Muscle of back (tissue), 11 donors: ENCODE data around the gene DSCAM. TPM values are rescaled to one million over a fixed set of nuclear protein-coding genes. Genes with fewer than 3 reads are reported as not detected.
"Not testable (repeated sequence)": the region's sequence is repeated elsewhere in the genome, so short reads cannot be mapped to it uniquely, and the experiment has no call there.

Experiments used
- DNase-seq, 3 donors: peaks; one replicate each; pipeline versions ENCODE4 v3.0.0 to v3.0.0-alpha.2; 2013
- polyA plus RNA-seq, 10 donors: library from polyadenylated mRNA; unstranded; fragments of 120-200 nt; gene quantifications; one replicate each; pipeline ENCODE4 v1.2.1, GENCODE V29; 2013; ENCODE audit not compliant: insufficient read length in 10 of 10

The DSCAM gene
- polyA plus RNA-seq, 10 donors, result 0.57 to 3.1 (median 1.7) TPM

DNA sequence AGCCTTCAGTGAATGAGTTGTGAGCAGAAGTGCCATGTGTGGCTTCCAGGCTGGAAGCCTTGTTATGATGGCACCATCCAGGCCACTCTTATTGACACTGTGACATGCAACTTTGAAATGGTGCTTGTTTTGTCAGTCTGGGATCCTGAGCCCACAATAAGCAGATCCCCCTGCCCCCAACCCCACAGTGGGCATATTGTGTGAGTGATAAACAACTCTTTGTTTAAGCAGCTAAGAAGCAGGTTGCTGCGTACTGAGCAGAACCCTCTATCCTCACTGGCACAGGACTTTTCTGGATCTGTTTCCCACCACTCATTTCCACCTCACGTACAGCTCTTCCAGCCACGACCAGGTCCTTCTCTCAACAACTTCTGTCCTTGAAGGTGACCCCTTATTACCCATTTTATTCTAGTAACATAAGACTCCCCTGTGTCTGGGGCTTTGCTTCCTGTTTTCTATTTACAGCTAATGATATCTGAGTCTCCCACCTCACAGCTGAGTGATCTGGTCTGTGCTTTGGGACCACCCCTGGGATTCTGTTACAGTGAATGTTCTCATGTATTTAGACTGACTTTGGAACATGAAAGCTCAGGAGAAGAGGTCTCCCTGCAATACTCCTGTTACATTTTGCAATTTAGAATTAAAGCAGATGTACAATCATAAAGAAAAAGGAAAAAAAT lies 604.2 kb downstream of the DSCAM start:
- DNase-seq, result no peak

DNA sequence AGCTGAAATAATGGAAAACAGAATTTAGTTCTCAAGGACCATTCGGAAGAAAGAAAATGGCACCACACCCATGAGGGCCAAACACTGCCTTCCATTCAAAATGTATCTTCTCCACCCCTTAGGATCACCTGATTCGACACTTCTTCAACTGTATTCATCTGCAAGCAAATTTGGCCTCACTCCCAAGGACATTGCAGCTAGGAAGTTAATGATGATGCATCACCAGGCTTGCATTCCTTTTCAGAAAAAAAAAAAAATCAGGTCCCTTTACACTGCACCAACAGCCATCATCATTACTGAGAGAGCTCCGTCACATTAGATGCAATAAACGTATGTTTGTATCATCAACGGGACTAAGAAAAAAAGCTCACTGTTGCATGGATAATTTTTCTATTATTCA lies 611.4 kb downstream of the DSCAM start:
- no peak for DNase-seq

DNA sequence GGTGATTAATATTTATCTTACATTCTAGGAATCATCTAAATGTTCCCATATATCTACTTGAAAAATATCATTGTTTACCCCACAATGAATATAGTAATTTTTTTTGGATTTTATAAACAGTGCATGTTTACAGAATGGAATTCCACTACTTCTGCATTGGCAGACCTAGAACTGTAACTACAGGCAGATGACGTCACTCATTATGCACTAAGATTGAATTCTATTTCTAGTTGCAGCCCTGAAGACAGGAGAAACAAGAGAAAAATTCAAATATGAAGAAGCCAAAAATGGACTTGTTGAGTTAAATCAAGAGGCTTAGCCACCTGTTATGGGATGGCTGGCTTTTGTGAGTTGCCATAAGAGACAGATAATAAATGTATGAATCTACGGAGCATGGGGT lies 615.0 kb downstream of the DSCAM start:
- DNase-seq, result no peak

DNA sequence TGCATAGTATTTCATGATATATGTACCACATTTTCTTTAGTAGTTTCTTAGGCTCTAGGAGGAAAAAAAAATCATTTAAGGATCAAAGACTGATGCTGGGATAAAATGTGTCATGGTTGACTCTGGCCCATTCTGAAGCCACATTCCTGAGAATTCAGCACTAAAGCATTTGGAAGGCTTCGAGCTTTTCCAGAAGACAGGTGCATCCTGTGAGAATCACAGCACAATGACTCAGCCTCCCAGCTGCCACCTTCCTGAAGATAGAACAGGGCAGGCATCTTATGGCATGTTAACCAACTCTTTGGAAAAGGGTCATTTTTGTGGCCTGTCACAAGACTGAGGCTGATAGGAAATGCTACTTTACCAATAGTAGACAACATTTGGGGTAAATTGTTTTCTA lies 619.9 kb downstream of the DSCAM start:
- DNase-seq, result no peak

DNA sequence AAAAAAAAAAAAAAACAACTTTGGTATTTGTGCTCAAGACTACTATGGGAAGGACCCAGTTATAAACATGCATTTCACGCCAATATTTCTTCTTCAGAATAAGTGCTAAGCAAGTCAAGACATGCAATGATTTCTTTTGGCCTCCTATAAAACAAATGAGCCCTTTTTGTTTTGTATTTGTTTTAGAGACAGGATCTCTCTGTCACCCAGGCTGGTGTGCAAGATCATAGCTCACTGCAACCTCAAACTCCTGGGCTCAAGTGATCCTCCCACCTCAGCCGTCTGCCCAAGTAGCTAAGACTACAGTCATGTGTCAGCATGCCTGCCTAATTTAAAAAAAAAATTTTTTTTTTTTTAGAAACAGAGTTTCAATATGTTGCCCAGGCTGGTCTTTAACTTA lies 631.0 kb downstream of the DSCAM start:
- no peak for DNase-seq

DNA sequence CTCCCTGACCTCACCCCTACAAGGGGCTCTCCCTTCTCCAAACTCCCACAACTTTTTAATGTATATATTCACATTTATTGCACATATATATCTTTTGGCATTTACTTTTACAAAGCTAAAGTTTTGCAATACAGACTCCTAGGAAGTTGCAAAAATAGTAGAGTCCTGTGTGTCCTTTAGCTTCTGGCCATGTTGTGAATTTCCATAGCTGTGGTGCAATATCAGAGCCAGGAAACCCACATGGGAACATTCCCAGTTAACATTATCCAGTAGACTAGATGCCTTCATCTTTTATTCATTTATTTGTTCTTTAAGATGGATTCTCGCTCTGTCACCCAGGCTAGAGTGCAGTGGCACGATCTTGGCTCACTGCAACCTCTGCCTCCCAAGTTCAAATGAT lies 636.7 kb downstream of the DSCAM start:
- DNase-seq, result no peak

DNA sequence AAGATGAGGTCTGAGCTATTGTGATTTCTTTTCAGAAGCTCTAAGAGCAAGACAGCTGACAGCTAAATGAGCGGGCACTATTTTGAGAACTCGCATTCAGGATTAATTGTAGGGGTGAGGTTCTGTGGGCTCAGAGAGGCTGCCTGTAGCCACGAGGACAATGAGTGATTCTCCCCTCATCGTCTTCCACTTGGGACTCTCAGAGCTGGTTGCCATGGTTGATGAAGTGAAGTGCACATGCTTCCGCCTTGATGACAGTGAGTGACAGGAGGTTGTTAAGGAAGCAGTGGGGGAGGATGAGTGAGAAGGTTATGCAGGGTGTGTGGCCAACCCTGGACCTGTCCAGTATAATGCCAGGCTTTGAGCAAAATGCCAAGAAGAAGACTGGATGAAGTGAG lies 638.0 kb downstream of the DSCAM start:
- DNase-seq, result no peak

DNA sequence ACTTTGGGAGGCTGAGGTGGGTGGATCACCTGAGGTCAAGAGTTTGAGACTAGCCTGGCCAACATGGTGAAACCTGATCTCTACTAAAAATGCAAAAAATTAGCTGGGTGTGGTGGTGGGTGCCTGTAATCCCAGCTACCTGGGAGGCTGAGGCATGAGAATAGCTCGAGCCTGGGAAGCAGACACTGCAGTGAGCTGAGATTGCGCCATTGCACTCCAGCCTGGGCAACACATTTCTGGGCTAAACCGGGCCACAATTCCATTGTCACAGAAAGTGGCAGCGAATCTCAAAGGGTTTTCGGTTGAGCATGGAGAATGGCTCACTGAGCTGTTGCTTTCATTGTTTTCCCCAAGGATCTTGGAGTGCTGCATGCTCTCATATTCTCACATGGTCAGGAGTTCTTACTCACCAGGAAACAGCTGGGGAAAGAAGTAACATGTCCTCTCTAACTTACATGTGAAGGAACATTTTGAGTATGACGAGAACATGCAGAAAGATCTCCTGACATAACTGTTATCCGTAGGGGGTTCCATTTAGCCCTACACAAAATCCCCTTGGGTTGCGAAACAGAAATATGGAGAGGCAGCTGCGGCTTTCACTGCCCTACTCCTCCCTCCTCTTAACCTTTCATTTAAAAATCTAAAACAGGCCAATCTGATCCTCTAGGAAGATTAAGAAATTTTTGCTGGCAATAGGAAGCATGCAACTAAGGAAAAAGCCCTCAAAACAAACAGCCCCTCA lies 638.6 kb downstream of the DSCAM start:
- DNase-seq, result peak in 1 of 3 donors; percentile 23

DNA sequence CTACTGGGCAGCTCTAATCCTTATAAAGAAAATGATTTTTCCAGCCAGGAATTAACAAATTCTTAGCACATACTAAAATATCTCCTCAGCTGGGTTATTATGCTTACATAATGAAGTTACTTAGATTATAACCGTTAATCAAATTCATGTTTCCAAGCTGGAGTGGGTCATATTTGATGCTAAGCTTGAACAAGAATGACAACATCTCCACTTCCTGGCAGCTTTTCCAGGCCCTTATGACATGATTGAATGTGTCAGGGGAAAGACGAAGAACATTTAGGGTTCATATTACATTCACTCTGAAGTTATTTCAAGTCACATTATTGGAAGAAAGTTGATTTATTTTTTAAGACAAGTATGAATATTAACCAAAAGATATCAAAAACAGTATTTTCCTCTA lies 646.0 kb downstream of the DSCAM start:
- DNase-seq, result peak in 2 of 3 donors; percentile 38 to 61

DNA sequence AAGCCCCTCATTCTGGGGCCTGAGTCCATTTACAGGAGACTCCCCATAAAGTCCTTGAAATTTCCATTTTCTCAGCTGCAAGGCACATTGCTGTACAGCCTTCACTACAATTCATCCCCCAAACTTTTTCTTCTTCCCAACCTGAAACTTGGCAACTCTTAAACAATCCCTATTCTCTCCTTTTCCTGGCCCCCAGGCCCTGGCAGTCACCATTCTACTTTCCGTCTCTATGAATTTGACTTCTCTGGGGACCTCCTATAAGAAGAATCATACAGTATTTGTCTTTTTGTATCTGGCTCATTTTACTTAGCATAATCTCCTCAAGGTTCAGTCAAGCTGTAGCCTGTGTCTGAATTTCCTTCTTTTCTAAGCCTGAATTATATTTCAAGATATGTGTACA lies 646.8 kb downstream of the DSCAM start:
- DNase-seq, result peak in 2 of 3 donors; percentile 42 to 72

DNA sequence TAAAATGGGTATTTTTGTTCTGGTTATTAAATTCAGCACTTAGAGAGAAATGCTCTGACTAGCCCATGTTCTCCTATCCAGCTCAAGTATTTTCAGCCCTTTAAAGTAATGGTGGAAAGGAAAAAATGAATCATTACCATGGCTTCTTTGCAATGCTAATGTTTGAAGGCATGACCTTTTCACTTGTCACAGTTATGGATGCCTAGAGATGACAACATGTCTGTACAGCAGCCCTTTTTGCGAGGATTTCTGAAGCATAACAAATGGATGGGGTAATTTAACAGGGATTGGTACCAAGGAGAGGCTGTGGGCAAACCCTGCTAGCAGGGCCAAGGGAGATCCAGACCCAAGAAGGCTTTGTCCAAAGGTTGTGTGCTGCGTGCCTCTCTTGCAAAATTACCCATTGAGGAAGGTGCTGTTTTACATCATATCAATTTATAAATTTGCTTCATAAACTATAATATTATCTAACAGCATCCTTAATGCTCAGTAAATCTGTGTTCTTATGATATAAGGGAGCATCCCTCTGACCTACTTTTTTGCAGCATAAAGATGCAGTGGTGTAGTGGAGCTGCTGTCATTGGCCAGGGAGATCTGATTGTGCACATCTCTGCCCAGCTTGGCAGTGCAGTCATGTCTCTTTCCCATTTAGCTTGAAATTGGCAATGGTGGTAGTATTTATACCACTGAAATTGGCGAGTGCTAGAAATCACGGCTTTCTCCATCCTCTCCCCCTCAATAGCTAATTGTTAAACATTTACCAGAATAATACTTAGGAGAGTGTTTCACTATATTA lies 652.6 kb downstream of the DSCAM start:
- no peak for DNase-seq

DNA sequence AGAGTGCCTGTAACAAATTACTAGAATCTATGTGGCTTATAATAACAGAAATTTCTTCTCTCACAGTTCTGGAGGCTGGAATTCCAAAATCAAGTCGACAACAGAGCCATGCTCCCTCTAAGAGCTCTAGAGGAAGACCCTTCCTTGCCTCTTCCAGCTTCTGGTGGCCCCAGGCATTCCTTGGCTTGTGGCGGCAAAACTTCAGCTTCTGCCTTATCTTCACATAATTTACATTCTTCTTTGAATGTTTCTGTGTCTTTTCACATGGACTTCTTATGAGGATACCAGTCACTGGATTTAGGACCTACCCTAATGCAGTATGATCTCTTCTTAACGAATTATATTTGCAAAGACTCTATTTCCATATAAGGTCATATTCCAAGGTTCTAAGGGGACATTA lies 655.3 kb downstream of the DSCAM start:
- no peak for DNase-seq

DNA sequence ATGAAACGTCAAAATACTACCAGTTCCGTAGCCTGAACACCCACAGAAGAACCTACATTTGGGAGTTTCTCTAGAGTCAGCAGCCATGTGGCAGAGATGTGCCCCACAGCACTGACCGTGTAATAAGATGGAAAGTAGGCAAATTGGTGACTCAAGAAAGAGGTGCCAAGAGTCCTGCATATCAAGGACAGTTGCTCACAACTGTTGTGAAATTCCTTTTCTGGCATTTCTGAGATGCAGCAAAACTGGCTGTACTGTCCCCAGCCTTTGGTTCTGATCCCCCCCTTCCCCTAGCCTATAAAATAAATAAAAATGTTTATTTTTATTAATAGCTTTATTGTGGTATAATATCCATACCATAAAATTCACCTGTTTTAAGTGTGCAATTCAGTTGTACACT lies 655.8 kb downstream of the DSCAM start:
- no peak for DNase-seq

DNA sequence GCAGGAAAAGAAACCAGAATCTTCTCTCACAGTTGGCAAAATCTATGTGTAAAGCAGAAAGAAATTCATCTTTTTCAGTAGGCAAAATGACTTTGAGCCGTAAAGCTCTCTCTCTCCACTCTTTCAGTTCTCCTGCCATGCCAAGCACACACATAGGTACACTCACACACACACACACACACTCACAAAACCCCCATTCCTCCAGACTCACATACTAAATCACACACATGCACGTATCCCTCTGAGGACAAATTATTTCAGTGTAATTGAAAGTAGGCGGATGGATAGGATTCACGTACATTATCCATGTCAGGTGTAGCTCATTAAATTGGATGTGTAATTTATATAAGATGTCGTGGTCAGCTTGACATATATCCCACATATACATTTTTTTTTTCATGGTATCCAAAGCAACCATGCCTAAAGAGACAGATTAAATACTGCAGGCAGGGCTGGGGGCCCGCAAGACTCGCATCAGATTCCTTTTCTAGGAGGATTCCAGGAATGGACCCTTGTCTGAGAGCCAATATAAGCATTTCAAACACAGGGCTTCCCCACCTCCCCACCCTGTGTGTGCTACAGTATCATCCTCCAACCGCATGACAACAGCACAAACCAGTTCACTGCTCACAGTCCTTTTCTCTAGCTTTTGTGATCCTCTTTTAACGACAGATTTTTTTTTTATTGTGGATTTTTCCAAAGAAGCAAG lies 658.9 kb downstream of the DSCAM start:
- peak in 1 of 3 donors; percentile 31 for DNase-seq

DNA sequence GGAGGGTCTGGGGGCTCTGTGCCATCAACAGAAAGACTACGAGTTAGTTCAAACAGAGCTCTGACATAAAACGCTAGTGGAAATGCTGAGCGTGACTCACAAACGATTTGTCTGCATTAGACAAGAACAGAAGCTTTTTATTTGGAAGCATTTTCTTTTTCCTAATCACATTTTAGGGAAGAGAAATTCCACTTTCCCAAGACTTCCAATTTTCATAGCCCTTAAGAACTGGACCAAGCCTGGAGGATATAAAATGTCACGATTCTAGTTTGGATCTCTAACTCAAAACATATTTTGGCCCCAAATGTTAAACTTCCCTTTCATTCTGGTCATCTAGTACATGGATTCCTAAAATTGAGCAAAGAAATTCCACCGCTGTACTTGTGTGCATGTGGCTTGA lies 659.7 kb downstream of the DSCAM start:
- no peak for DNase-seq

DNA sequence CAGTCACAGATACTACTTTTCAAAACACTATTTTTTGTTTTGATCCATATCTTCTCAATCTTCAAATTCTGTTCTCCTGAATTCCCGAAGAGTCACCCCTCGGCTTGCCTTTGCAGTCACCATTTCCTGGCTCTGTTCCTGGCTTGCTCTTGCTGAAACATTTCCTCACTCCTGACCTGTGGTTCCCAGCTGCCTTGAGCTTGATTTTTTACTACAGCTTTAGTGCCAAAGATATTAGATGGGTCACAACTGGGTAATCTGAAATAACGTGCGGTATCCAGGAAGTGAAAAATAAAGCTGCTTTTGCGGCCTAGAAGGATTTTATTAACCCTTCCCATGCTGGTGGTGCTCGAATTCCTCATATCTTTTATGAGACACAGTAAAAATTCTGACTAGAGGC lies 660.9 kb downstream of the DSCAM start:
- peak; percentile 51 to 79 (median 66) for DNase-seq

DNA sequence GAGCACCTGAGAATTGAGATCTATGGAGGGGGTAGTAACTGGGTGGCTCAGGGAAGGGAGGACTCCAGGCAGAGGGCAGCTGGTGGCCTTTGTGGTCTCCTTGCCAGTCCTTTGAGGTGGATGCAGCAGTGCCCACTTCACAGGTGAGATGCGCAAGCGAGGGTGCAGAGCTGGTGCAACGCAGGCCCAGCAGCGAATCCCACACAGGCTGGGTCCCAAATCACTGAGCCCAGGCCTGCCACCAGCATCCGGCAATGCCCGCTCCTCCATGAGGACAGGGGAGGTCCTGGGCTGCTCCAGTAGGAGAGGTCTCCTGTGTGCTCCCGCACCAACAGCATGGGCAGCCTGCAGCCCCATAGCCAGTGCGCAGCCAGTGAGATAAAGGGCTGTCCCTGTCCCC lies 661.8 kb downstream of the DSCAM start:
- no peak for DNase-seq

DNA sequence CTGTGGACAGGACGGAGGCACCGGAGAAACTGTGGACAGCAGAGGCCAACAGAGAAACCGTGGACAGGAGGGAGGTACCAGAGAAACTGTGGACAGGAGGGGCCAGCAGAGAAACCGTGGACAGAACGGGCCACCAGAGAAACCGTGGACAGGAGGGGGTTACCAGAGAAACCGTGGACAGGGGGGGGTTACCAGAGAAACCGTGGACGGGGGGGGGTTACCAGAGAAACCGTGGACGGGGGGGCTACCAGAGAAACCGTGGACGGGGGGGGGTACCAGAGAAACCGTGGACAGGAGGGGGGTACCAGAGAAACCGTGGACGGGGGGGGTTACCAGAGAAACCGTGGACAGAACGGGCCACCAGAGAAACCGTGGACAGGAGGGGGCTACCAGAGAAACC lies 664.5 kb downstream of the DSCAM start:
- not testable (repeated sequence) for DNase-seq

DNA sequence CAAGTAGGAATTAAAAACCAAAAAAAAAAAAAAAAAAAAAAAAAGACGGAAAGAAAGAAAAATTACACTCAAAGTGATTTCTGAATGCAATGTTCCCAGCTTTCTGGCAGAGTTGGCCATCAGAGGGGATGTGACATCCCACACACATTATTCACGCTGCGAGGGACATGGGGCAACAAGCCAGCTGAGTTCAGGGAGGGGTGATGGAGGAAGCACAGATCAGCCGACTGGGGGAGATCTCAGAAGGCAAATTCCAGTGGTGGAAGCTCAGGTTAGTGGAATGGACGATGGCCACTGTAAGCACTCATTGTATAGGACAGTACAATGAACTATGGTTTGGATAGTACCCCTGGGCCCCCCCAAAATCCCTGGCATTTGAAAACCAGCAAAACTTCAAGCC lies 667.8 kb downstream of the DSCAM start:
- peak in 1 of 3 donors; percentile 52 for DNase-seq

DNA sequence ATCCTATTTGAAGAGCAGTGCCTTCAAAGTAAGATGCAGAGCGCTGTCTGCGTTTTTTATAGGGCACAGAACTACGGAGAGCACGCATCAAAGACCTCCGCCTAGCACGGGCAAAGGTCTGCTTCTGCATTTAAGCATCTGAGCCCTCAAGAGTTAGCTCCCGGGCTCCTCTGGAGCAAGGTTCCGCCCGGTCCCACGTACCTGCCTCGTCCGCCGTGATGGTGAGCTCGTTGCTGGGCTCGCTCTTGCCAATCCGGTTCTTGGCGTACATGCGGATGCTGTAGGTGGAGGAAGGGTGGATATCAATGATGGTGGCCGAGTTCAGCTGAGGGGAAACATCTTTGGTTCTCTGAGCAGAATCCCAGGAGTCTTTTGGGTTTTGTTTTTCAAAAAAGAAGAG lies 668.2 kb downstream of the DSCAM start:
- no peak for DNase-seq

DNA sequence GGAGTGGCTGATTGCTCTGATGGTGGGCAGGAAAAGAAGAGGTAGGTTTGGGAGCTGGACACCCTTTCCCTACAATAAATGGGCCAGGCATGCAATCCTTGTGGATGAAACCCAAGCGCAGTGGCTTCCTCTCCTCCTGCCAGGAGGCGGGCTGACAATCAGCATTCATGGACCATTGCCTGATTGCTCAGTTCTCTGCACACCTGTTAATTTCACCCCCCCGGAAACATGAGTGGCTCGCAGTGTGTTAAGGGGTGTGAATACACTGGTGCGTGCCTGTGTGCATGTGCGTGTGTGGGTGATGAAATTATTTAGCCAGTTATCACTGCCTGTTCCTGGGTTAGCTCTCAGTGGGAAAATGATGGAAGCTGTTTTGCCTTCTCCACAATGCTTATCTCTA lies 669.0 kb downstream of the DSCAM start:
- DNase-seq, result no peak

DNA sequence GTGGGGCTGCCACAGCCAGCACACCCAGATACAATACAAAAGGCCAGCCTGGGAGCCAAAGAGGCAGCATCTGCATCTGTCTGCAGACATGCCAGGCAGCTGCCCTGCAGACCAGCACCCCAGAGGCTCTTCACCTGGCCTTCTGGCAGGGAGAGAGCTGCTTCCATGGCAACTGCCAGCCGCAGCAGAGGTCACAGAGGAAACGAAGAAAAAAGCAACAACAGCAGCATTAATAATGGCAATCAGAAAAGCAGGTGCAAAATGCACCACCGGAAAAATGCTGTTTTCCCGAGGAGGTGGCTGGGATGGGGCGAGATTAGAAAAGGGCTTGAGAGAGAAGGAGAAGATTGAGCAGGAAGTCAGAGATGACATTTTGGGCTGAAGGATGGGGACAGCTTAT lies 670.2 kb downstream of the DSCAM start:
- DNase-seq, result peak in 2 of 3 donors; percentile 37 to 70
